Activated naive CD4-positive, alpha-beta T cell treated with anti-CD3 and anti-CD28 coated beads, Interleukin-2, amount 10 ng/mL, durations not matched to agents 7 days and 5 days (primary cell): ENCODE data around the gene PPP1R7.

ENCODE experiments used
- CTCF ChIA-PET: fragments of 350-600 bp; sonication (Branson Sonifier 250); formaldehyde crosslinking; loops from one replicate; lab custom pipeline; 2021; ENCODE audit warnings: antibody characterized with exemption; lab: Charles Lee
- DNase-seq: peaks from one replicate; pipeline ENCODE4 v3.0.0-alpha.2; 2020
- H3K27ac Mint-ChIP-seq: one replicate; pipeline ENCODE4 v1.8.0; 2021; ENCODE audit warnings: mild to moderate bottlenecking, moderate library complexity, mixed read lengths
- H3K27me3 Mint-ChIP-seq: one replicate; pipeline ENCODE4 v1.8.0; 2021; ENCODE audit warnings: mild to moderate bottlenecking, mixed read lengths
- H3K36me3 Mint-ChIP-seq: one replicate; pipeline ENCODE4 v1.8.0; 2021; ENCODE audit warnings: mixed read lengths
- H3K4me1 Mint-ChIP-seq: one replicate; pipeline ENCODE4 v1.8.0; 2021; ENCODE audit warnings: mixed read lengths
- H3K4me3 Mint-ChIP-seq: one replicate; pipeline ENCODE4 v1.8.0; 2021; ENCODE audit warnings: mild to moderate bottlenecking, moderate library complexity, mixed read lengths
- H3K9me3 Mint-ChIP-seq: one replicate; pipeline ENCODE4 v1.8.0; 2021; ENCODE audit warnings: mixed read lengths

The PPP1R7 gene

DNA sequence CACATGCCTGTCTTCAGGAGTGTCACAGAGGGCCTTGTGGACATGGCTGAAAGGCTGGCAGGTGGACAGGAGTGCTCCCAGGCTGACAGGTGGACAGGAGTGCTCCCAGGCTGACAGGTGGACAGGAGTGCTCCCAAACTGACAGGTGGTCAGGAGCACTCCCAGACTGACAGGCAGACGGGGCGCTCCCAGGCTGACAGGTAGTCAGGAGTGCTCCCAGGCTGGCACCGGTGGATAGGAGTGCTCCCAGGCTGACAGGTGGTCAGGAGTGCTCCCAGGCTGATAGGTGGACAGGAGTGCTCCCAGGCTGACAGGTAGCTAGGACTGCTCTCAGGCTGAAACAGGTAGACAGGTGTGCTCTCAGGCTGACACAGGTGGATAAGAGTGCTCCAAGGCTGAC is 54.8 kb downstream of the PPP1R7 start:
- Mint-ChIP-seq H3K4me3 (no peak overlapping the region), H3K9me3 (no peaks in the 10 kb centered on the region), H3K4me1 (no peaks in the 10 kb centered on the region), H3K36me3 (no peaks in the 10 kb centered on the region), H3K27me3 (peaks cover under 1% of the 10 kb centered on the region), H3K27ac (no peak overlapping the region)
- CTCF ChIA-PET, result no interaction called here
- no peak for DNase-seq

GRCh38 chr2:241207151-241207550 is 56.9 kb downstream of the PPP1R7 start:
- Mint-ChIP-seq H3K27me3 (peaks cover 19% of the 10 kb centered on the region), H3K9me3 (no peaks in the 10 kb centered on the region), H3K36me3 (no peaks in the 10 kb centered on the region), H3K27ac (no peak overlapping the region), H3K4me1 (no peaks in the 10 kb centered on the region), H3K4me3 (no peak overlapping the region)
- DNase-seq, result no peak
- CTCF ChIA-PET, result no interaction called here

DNA sequence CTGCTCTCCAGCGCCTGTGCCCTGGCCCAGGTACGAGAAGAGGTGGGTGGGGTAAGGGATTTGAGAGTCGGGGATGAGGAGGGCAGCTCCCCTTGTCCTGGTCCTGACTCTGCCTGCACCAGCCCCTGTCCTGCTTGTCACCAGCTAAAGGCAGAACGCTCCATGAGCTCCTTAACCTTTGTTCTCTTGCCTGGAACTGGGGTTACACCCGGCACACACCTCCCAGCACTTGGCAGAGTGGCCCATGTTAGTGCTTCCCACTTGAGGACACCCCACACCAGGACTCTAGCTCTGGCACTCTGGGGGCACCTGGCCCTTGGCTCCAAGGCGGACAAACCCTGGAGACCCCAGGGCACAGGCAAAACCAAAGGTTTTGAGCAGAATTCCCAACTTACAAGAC is 57.4 kb downstream of the PPP1R7 start:
- Mint-ChIP-seq H3K27me3 (peaks cover 24% of the 10 kb centered on the region), H3K9me3 (no peaks in the 10 kb centered on the region), H3K4me3 (no peak overlapping the region), H3K4me1 (no peaks in the 10 kb centered on the region), H3K27ac (no peak overlapping the region), H3K36me3 (no peaks in the 10 kb centered on the region)
- DNase-seq, result no peak
- CTCF ChIA-PET, result no interaction called here

DNA sequence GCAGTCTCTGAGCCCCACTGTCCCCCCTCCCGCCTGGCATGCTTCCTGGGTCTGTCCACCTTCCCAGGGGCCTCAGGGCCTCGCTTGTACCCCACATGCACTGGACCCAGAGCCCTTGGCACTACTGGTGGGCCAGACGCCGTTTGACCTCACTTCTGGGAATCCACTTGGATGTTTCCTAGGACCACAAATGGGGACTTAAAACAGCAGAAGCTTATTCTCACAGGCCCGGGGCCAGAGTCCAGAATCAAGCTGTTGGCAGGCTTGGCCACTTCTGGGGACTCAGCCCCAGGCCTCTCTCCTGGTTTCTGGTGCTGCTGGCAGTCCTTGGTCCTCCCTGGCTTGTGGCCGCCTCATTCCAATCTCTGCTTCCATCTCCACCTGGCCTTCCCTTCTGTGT is 57.8 kb downstream of the PPP1R7 start:
- H3K9me3 Mint-ChIP-seq, result no peaks in the 10 kb centered on the region
- CTCF ChIA-PET, result no interaction called here
- no peak overlapping the region for H3K4me3 Mint-ChIP-seq
- H3K27ac Mint-ChIP-seq, result no peak overlapping the region
- H3K27me3 Mint-ChIP-seq, result peaks cover 25% of the 10 kb centered on the region
- no peaks in the 10 kb centered on the region for H3K4me1 Mint-ChIP-seq
- DNase-seq, result no peak
- H3K36me3 Mint-ChIP-seq, result no peaks in the 10 kb centered on the region

GRCh38 chr2:241209271-241209670 is 59.0 kb downstream of the PPP1R7 start:
- Mint-ChIP-seq H3K4me1 (no peaks in the 10 kb centered on the region), H3K9me3 (no peaks in the 10 kb centered on the region), H3K4me3 (no peak overlapping the region), H3K27ac (no peak overlapping the region), H3K27me3 (peaks cover 29% of the 10 kb centered on the region), H3K36me3 (no peaks in the 10 kb centered on the region)
- CTCF ChIA-PET, result no interaction called here
- no peak for DNase-seq

DNA sequence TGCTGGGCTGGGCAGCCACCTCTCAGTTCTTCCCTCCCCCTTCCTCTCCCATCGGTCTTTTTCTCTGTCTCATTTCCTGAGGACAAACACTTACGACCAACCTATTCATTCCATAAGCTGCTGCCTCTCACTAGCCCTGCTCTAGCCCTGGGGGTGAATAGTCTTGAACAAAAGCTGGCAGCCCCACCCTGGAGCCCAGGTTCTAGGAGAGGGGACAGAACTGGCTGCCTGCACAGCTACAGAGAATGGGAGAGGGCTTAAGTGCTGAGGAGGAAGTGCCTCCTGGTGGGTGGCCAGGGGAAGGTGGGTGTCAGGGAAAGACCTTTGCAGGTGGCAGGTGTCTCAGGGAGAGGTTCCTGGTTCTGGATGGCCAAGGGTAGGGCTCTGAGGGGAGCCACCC is 61.0 kb downstream of the PPP1R7 start:
- CTCF ChIA-PET, result no interaction called here
- Mint-ChIP-seq H3K27me3 (peaks cover 50% of the 10 kb centered on the region), H3K4me3 (no peak overlapping the region), H3K36me3 (no peaks in the 10 kb centered on the region), H3K9me3 (no peaks in the 10 kb centered on the region), H3K4me1 (no peaks in the 10 kb centered on the region), H3K27ac (no peak overlapping the region)
- no peak for DNase-seq

DNA sequence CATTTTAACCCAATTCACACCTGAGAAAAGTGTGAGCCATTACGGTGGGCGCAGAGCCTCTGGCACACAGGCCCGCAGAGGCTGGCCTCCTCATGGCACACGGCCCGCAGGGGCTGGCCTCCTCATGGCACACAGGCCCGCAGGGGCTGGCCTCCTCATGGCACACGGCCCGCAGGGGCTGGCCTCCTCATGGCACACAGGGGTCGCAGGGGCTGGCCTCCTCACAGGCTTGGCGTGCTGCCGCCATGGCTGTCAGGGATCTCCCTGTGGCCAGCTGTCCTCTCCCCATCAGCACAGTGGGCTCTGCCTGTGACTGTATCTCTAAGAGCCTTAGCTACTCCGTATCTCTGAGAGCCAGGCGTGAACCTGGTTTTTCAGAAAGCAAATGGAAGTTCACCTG is 62.8 kb downstream of the PPP1R7 start:
- H3K4me3 Mint-ChIP-seq, result no peak overlapping the region
- DNase-seq, result no peak
- H3K27ac Mint-ChIP-seq, result no peak overlapping the region
- no peaks in the 10 kb centered on the region for H3K4me1 Mint-ChIP-seq
- CTCF ChIA-PET, result interaction anchor here (0.7 kb wide), 1 partner anchor 327 kb away, joined by 4 read pairs; no protein-coding TSS in a partner anchor
- no peaks in the 10 kb centered on the region for H3K9me3 Mint-ChIP-seq
- no peaks in the 10 kb centered on the region for H3K36me3 Mint-ChIP-seq
- H3K27me3 Mint-ChIP-seq, result peaks cover 66% of the 10 kb centered on the region

- H3K9me3 Mint-ChIP-seq, result no peaks in the 10 kb centered on the region
- H3K27ac Mint-ChIP-seq, result no peak overlapping the region
- CTCF ChIA-PET, result interaction anchor here (0.7 kb wide), 1 partner anchor 327 kb away, joined by 4 read pairs; no protein-coding TSS in a partner anchor
- H3K4me3 Mint-ChIP-seq, result no peak overlapping the region
- H3K27me3 Mint-ChIP-seq, result peaks cover 71% of the 10 kb centered on the region
- no peak for DNase-seq
- H3K36me3 Mint-ChIP-seq, result no peaks in the 10 kb centered on the region
- H3K4me1 Mint-ChIP-seq, result peaks cover 2% of the 10 kb centered on the region
Measured at GRCh38 chr2:241213567-241213966, 63.3 kb downstream of the PPP1R7 start.

- Mint-ChIP-seq H3K4me3 (no peak overlapping the region), H3K27ac (no peak overlapping the region), H3K4me1 (peaks cover 9% of the 10 kb centered on the region), H3K36me3 (no peaks in the 10 kb centered on the region), H3K27me3 (peaks cover 76% of the 10 kb centered on the region), H3K9me3 (no peaks in the 10 kb centered on the region)
- DNase-seq, result no peak
- CTCF ChIA-PET, result no interaction called here
Measured at GRCh38 chr2:241214209-241214608, 63.9 kb downstream of the PPP1R7 start.

DNA sequence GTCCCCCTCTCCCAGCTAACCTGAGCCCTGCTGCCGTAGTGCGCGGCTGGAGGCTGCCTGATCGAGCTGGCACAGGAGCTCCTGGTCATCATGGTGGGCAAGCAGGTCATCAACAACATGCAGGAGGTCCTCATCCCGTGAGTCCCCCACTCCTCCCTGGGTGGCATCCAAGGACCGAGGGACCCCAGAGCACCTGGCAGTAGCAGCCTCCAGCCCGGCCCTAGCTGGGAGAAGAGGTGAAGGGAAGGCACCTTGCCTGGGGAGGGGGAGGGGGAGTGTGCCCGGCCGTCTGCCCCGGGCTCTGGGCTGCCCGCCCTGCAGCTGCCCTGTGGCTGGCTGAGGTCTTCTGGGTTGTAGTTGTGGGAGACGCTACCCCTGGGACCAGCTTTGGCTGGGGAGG is 64.5 kb downstream of the PPP1R7 start:
- Mint-ChIP-seq H3K27me3 (peaks cover 81% of the 10 kb centered on the region), H3K9me3 (no peaks in the 10 kb centered on the region), H3K27ac (no peak overlapping the region), H3K4me3 (no peak overlapping the region), H3K4me1 (peaks cover 9% of the 10 kb centered on the region), H3K36me3 (no peaks in the 10 kb centered on the region)
- DNase-seq, result no peak
- CTCF ChIA-PET, result no interaction called here

DNA sequence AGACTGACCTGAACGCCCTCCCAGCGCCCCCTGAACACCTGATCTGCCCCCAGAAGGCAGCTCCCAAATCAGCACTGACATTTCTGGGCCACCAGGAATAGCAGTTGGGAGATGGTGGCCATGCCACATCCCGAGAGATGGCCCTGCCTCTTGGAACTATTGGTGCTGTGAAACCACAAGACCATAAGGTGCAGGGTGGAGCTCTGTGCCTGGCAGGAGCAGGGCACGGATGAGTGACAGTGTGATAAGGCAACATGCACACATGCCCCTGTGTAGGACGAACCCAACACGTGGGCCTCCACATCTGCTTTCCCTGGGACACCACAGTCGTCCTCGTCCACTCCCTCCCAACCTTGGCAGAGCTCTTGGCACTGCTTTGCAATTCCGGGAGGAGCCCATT is 65.2 kb downstream of the PPP1R7 start:
- Mint-ChIP-seq H3K4me3 (no peak overlapping the region), H3K36me3 (no peaks in the 10 kb centered on the region), H3K27me3 (peaks cover 82% of the 10 kb centered on the region), H3K4me1 (peaks cover 9% of the 10 kb centered on the region), H3K27ac (no peak overlapping the region), H3K9me3 (no peaks in the 10 kb centered on the region)
- DNase-seq, result no peak
- CTCF ChIA-PET, result no interaction called here

- Mint-ChIP-seq H3K9me3 (no peaks in the 10 kb centered on the region), H3K27me3 (peaks cover 80% of the 10 kb centered on the region), H3K27ac (no peak overlapping the region), H3K36me3 (no peaks in the 10 kb centered on the region), H3K4me3 (peak overlapping the region; percentile 55), H3K4me1 (peaks cover 9% of the 10 kb centered on the region)
- CTCF ChIA-PET, result no interaction called here
- DNase-seq, result no peak
Measured at GRCh38 chr2:241216211-241216761, 66.0 kb downstream of the PPP1R7 start.

DNA sequence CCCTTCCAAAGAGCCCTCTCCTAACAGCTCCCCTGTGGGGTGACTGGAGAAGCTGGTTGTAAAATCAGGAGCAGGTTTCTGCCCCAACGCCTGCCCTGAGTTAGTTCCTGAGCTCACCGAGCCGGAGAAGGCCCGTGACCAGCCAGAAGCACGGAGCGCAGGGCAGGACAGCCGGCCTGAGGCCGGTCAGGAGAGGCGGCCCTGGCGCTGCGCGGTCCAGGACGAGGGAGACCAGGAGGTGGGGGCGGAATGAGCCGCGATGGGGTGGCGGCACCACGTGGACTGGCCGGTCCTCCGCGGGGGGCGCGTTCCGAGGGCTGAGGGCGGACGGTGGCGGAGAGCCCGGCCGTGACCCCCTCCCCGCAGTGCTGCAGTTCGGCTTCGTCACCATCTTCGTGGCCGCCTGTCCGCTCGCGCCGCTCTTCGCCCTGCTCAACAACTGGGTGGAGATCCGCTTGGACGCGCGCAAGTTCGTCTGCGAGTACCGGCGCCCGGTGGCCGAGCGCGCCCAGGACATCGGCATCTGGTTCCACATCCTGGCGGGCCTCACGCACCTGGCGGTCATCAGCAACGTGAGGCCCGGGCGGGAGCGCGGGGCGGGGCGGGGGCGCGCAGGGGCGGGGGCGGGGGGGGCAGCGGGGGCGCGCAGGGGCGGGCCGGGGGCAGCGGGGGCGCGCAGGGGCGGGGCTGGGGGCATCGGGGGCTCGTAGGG is 67.2 kb downstream of the PPP1R7 start:
- Mint-ChIP-seq H3K9me3 (no peaks in the 10 kb centered on the region), H3K27me3 (peaks cover 75% of the 10 kb centered on the region), H3K4me1 (peaks cover 9% of the 10 kb centered on the region), H3K4me3 (peak overlapping the region; percentile 69), H3K36me3 (no peaks in the 10 kb centered on the region), H3K27ac (no peak overlapping the region)
- CTCF ChIA-PET, result no interaction called here
- DNase-seq, result peak; percentile 57

DNA sequence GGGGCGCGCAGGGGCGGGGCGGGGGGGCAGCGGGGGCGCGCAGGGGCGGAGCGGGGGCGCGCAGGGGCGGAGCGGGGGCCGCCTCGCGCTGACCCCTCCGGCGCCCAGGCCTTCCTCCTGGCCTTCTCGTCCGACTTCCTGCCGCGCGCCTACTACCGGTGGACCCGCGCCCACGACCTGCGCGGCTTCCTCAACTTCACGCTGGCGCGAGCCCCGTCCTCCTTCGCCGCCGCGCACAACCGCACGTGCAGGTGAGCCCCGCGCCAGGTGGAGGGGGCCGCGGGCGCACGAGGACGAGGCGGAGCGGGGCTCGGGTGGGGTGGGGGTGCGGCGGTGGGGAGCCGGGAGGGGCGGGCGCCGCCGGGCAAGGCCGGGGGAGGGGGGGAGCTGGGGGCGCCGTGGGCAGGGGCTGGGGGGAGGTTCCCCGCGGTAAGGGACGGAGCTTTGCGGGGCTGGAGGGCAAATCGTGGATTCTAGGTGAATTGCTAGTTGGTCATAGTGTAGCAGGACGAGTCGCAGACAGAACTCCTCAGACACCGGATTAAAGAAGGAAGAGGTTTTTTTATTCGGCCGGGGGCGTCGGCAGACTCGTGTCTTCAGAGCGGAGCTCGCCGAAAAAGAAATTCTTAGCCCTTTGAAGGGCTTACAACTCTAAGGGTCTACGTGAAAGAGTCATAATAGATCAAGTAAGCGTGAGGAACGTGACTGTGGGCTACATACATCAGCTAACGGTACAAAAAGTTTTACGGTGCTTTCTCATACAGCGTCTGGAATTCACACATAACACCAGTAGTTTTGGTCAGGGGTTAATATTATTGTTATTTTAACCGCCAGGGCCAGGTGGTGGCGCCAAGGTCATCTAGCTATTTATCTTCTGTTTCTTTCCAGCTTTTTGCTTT is 68.1 kb downstream of the PPP1R7 start:
- peaks cover 14% of the 10 kb centered on the region for H3K4me1 Mint-ChIP-seq
- peak; percentile 71 for DNase-seq
- peak overlapping the region; percentile 73 for H3K4me3 Mint-ChIP-seq
- H3K9me3 Mint-ChIP-seq, result no peaks in the 10 kb centered on the region
- CTCF ChIA-PET, result no interaction called here
- no peak overlapping the region for H3K27ac Mint-ChIP-seq
- H3K27me3 Mint-ChIP-seq, result peaks cover 76% of the 10 kb centered on the region
- H3K36me3 Mint-ChIP-seq, result no peaks in the 10 kb centered on the region
